HL-60 (cell line): ENCODE results near the gene PTRH2.
"Not testable (repeated sequence)": the region's sequence is repeated elsewhere in the genome, so short reads cannot be mapped to it uniquely, and the experiment has no call there.

Experiments used
- DNase-seq, 2 experiments: peaks; one replicate each; pipeline ENCODE4 v3.0.0-alpha.2; 2010 to 2020; ENCODE audit warnings: low read depth in 1 of 2, low spot score in 1 of 2
- H3K27ac ChIP-seq: fragments of 250-450 bp; sonication (Bioruptor Pico); replicated peaks from 2 replicates; pipeline ENCODE4 v1.5.1; 2020; ENCODE audit warnings: mild to moderate bottlenecking, moderate library complexity
- H3K27me3 ChIP-seq: fragments of 250-450 bp; sonication (Bioruptor Pico); 2 replicates; pipeline ENCODE4 v1.5.1; 2021; ENCODE audit warnings: mild to moderate bottlenecking, moderate library complexity; ENCODE audit not compliant: insufficient read depth, poor library complexity, severe bottlenecking
- H3K4me3 ChIP-seq: replicated peaks from 2 replicates; pipeline ENCODE4 v1.5.1; 2011; ENCODE audit warnings: mild to moderate bottlenecking, control low read depth, low read length; ENCODE audit not compliant: insufficient read depth
- CTCF ChIP-seq: IDR thresholded peaks from one replicate; pipeline ENCODE4 v1.5.1; 2011; ENCODE audit warnings: low read length, control low read depth, inconsistent platforms; ENCODE audit not compliant: insufficient read depth
- GABPA ChIP-seq: IDR thresholded peaks from 2 replicates; pipeline ENCODE4 v1.6.1; 2012; ENCODE audit warnings: low read depth
- POLR2AphosphoS5 ChIP-seq: IDR thresholded peaks from 2 replicates; pipeline ENCODE4 v1.6.1; 2012; ENCODE audit warnings: low read depth
- REST ChIP-seq: IDR thresholded peaks from 2 replicates; pipeline ENCODE4 v1.6.1; 2012; ENCODE audit warnings: low read depth; ENCODE audit not compliant: insufficient replicate concordance
- SPI1 ChIP-seq: IDR thresholded peaks from 2 replicates; pipeline ENCODE4 v1.6.1; 2012; ENCODE audit warnings: low read depth, mild to moderate bottlenecking, borderline replicate concordance

Gene PTRH2

DNA sequence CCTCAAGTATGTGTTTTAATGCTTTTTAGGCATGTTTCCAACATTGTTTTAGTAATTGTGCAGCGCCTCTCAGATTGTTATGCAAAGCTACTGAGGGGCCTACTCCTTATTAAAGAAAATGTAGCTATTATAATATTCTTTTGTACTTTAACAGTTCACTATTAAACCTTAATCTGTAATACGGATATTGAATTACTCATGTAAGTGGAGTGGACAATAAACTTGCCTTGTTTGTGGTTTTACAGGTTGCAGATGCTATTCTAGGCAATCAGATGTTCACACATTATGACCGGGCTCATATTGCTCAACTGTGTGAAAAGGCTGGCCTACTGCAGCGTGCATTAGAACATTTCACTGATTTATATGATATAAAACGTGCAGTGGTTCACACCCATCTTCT is 41.0 kb downstream of the PTRH2 start:
- no peak for TF ChIP-seq GABPA
- TF ChIP-seq POLR2AphosphoS5, result no peak
- TF ChIP-seq SPI1, result no peak
- no peak for TF ChIP-seq REST
- TF ChIP-seq CTCF, result no peak
- Histone ChIP-seq H3K4me3 (no peak overlapping the region), H3K27ac (no peak overlapping the region), H3K27me3 (no peaks in the 10 kb centered on the region)
- no peak for DNase-seq

- not testable (repeated sequence) for H3K27ac ChIP-seq, H3K27me3 ChIP-seq, H3K4me3 ChIP-seq
- peak; percentile 77 to 89 for DNase-seq
Observed at GRCh38 chr17:59656624-59657023, 50.6 kb downstream of the PTRH2 start.

DNA sequence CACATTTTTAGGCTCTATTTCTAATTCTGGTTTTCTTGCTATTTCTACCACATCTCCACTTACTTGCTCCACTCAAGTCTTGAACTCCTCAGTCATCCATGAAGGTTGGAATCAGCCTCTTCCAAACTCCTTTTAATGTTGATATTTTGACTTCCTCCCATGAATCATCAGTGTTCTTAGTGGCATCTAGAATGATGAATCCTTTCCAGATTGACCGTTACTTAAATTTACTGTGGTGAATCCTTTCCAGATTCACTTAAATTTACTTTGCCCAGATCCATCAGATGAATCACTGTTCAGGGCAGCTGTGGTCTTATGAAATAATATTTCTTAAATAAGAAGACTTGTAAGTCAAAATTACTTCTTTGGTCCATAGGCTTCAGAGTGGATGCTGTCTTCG is 55.1 kb downstream of the PTRH2 start:
- no peak for DNase-seq
- no peaks in the 10 kb centered on the region for H3K27me3 ChIP-seq

More for the DNA sequence above, 55.1 kb downstream of the PTRH2 start:
- Histone ChIP-seq H3K4me3 (no peak overlapping the region), H3K27ac (no peak overlapping the region)
- no peak for TF ChIP-seq CTCF
- no peak for TF ChIP-seq REST
- TF ChIP-seq SPI1, result no peak
- no peak for TF ChIP-seq GABPA
- TF ChIP-seq POLR2AphosphoS5, result no peak
